K562 (cell line): ENCODE measurements around the gene SEL1L. TPM values are rescaled to one million over a fixed set of nuclear protein-coding genes. Genes with fewer than 3 reads are reported as not detected.

Experiments used
- ATF3 ChIP-seq, 2 experiments: fragments of 450-650 bp in 1 of 2; sonication (generic) in 1 of 2; formaldehyde crosslinking in 1 of 2; IDR thresholded peaks in 1 of 2; conservative IDR thresholded peaks in 1 of 2; 2 replicates each; pipeline versions ENCODE4 v1.6.1 to v1.8.1; 2016 to 2023; ENCODE audit warnings: mild to moderate bottlenecking in 2 of 2, moderate library complexity in 2 of 2, inconsistent platforms in 1 of 2, missing genetic modification reagents in 1 of 2
- BHLHE40 ChIP-seq: IDR thresholded peaks from 2 replicates; pipeline ENCODE4 v1.6.1; 2011; ENCODE audit warnings: low read length, improper control_type of control experiment
- E2F6 ChIP-seq, 2 experiments: IDR thresholded peaks; 2 replicates each; pipeline ENCODE4 v1.6.1; 2011; ENCODE audit warnings: borderline replicate concordance in 1 of 2, control low read depth in 1 of 2, low read depth in 1 of 2, low read length in 1 of 2, mild to moderate bottlenecking in 1 of 2, mixed read lengths in 1 of 2, moderate library complexity in 1 of 2; ENCODE audit not compliant: insufficient read depth in 1 of 2, insufficient read length in 1 of 2, poor library complexity in 1 of 2, severe bottlenecking in 1 of 2; ENCODE audit errors: extremely low read depth in 1 of 2
- ETS1 ChIP-seq: conservative IDR thresholded peaks from 2 replicates; pipeline ENCODE4 v1.6.1; 2011; ENCODE audit warnings: low read depth, mild to moderate bottlenecking, low read length; ENCODE audit not compliant: control insufficient read depth
- MCM2 ChIP-seq: fragments of 450-650 bp; IDR thresholded peaks from 2 replicates; pipeline ENCODE4 v1.6.1; 2017; ENCODE audit warnings: low read depth, mild to moderate bottlenecking
- MECOM ChIP-seq: fragments of 250-450 bp; sonication (Bioruptor Pico); IDR thresholded peaks from 2 replicates; pipeline ENCODE4 v1.8.0; 2022; ENCODE audit warnings: inconsistent platforms
- MEF2D ChIP-seq: conservative IDR thresholded peaks from 2 replicates; pipeline ENCODE4 v1.6.1; 2016; ENCODE audit warnings: low read depth, missing genetic modification characterization, missing compliant biosample characterization
- MYBL2 ChIP-seq, 2 experiments: fragments of 450-650 bp in 1 of 2; sonication (generic) in 1 of 2; formaldehyde crosslinking in 1 of 2; IDR thresholded peaks; 2 replicates each; pipeline versions ENCODE4 v1.6.1 to v1.8.1; 2017 to 2022; ENCODE audit warnings: borderline replicate concordance in 1 of 2, inconsistent platforms in 1 of 2, low read depth in 1 of 2, mild to moderate bottlenecking in 1 of 2, missing genetic modification reagents in 1 of 2, moderate library complexity in 1 of 2
- PHF8 ChIP-seq: fragments of 200-600 bp; sonication (generic); IDR thresholded peaks from 2 replicates; pipeline ENCODE4 v1.6.1; 2012; ENCODE audit warnings: mixed run types, mild to moderate bottlenecking, inconsistent platforms, low read length, moderate library complexity, borderline replicate concordance
- POLR2AphosphoS5 ChIP-seq: IDR thresholded peaks from 2 replicates; pipeline ENCODE4 v1.6.1; 2011; ENCODE audit warnings: mild to moderate bottlenecking, low read depth, low read length, moderate library complexity; ENCODE audit not compliant: control insufficient read depth, insufficient read depth
- SMARCE1 ChIP-seq: fragments of 450-650 bp; IDR thresholded peaks from 2 replicates; pipeline ENCODE4 v1.7.1; 2016; ENCODE audit warnings: mild to moderate bottlenecking
- TAF1 ChIP-seq: IDR thresholded peaks from 2 replicates; pipeline ENCODE4 v1.6.1; 2011; ENCODE audit warnings: mild to moderate bottlenecking, low read length, moderate library complexity; ENCODE audit not compliant: insufficient read depth, control insufficient read depth, severe bottlenecking; ENCODE audit errors: extremely low read depth
- ZFP36 ChIP-seq: fragments of 150-350 bp; IDR thresholded peaks from 2 replicates; pipeline ENCODE4 v1.6.1; 2018; ENCODE audit warnings: low read length, low read depth; ENCODE audit not compliant: partially characterized antibody
- ZNF253 ChIP-seq: fragments of 250-450 bp; sonication (Bioruptor Pico); conservative IDR thresholded peaks from 2 replicates; pipeline ENCODE4 v1.6.1; 2021; ENCODE audit warnings: mild to moderate bottlenecking
- ZNF263 ChIP-seq: sonication (generic); formaldehyde crosslinking; IDR thresholded peaks from 2 replicates; pipeline ENCODE4 v1.8.0; 2022; ENCODE audit warnings: mild to moderate bottlenecking, missing genetic modification reagents, borderline replicate concordance
- ZNF280B ChIP-seq: fragments of 250-450 bp; sonication (Bioruptor Pico); IDR thresholded peaks from 2 replicates; pipeline ENCODE4 v1.5.1; 2021; ENCODE audit warnings: mild to moderate bottlenecking
- ZNF316 ChIP-seq: fragments of 450-650 bp; IDR thresholded peaks from 2 replicates; pipeline ENCODE4 v1.6.1; 2016
- ZNF561 ChIP-seq: fragments of 450-650 bp; formaldehyde crosslinking; conservative IDR thresholded peaks from 2 replicates; pipeline ENCODE4 v1.4.0; 2020; ENCODE audit warnings: mild to moderate bottlenecking, moderate library complexity
- ZNF695 ChIP-seq: fragments of 450-650 bp; formaldehyde crosslinking; IDR thresholded peaks from 2 replicates; pipeline ENCODE4 v1.4.0; 2020; ENCODE audit warnings: mild to moderate bottlenecking, moderate library complexity
- polyA plus RNA-seq, 8 experiments: library from polyadenylated mRNA; depleted of rRNA in 4 of 8; stranded (reverse) in 5 of 8; unstranded in 3 of 8; fragments of >200 nt; fragmentation: Nextera tagmentation in 2 of 8; fragmentation: Illumina TruSeq in 1 of 8; extraction: Ambion mirVana in 2 of 8; extraction: Trizol in 1 of 8; gene quantifications; 2 replicates each; pipeline versions ENCODE4 v1.2.1 to v1.2.3, GENCODE V29; 2011 to 2014; ENCODE audit warnings: inconsistent platforms in 1 of 8, missing spikeins in 1 of 8
- total RNA-seq, 7 experiments: library from RNA; depleted of rRNA in 6 of 7; stranded (reverse); fragments of >200 nt in 6 of 7; fragmentation: Illumina TruSeq in 2 of 7; extraction: Trizol in 2 of 7; gene quantifications; 2 replicates each; pipeline versions ENCODE4 v1.2.1 to v1.2.3, GENCODE V29; 2011 to 2021; ENCODE audit warnings: low replicate concordance in 1 of 7

SEL1L gene
- total and polyA plus RNA-seq, 9 of the 15 experiments (the other 6 are each of a cell fraction or from before 2014, with no cell fraction given), result 7.7 to 21.1 (median 13.6) TPM

DNA sequence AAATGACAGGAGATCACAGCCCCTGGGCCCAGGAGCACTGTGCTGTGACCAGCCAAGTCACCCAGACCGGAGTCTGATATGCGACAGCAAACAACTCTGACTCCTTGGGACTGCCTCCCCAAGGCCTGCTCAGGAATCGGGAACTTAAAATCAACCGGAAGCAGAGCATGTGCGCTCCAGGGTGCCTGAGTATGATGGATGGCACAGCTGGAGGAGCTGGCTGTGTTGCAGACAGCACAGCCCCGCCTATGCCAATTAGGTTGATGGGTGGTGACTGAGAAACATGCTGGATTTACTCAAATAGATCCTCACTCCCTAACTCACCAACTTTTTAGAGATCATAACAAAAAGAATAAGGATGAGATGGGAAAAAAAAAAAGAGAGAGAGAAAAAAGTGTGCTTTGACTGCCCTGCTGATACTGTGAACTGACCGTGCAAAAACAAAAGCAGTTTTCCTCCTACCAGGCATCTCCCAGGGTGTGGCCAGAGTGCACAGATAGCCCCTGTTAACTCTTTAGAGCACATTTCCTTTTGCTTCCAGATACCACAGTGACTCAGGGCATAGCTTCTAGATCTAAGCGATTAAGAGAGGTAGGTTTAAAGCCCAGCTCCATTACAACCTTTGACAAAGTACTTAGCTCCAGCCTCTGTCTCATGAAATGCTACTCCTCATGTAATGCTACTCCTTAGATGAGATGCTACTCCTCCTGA, 106.2 kb downstream of the SEL1L start (continued):
- TF ChIP-seq ZNF280B (CRISPR knock-in tag) (no peak), MYBL2 (IDR thresholded peaks at IDR 0.05; ENCODE audit: low read depth) (no peak), MYBL2 (CRISPR knock-in tag; IDR thresholded peaks at IDR 0.05; ENCODE audit: borderline replicate concordance) (no peak), MEF2D (tag) (no peak), ZFP36 (peak; percentile 9), MCM2 (no peak), ZNF316 (peak; percentile 52), POLR2AphosphoS5 (peak; percentile 73; the same call in 1 of the 2 replicates), ZNF263 (CRISPR knock-in tag) (peak; percentile 27; the same call in 1 of the 2 replicates), ATF3 (IDR thresholded peaks at IDR 0.05) (peak; percentile 41; the same call in 1 of the 2 replicates), ATF3 (CRISPR knock-in tag; conservative IDR thresholded peaks at IDR 0.05) (no peak; the same call in 1 of the 2 replicates), E2F6 (IDR thresholded peaks at IDR 0.05; ENCODE audit: borderline replicate concordance in 1 of 2, extremely low read depth in 1 of 2, insufficient read depth in 1 of 2, insufficient read length in 1 of 2, low read depth in 1 of 2, low read length in 1 of 2, poor library complexity in 1 of 2, severe bottlenecking in 1 of 2) (no peak), TAF1 (peak; percentile 50), SMARCE1 (peak; percentile 94), ZNF561 (no peak), ZNF253 (CRISPR knock-in tag) (no peak), PHF8 (peak; percentile 30; the same call in 1 of the 2 replicates), BHLHE40 (peak; percentile 73), ETS1 (0 out of 2 replicates have a peak, but pooled peaks have one; percentile 43), ZNF695 (CRISPR knock-in tag) (no peak), MECOM (no peak; the same call in 1 of the 2 replicates)
